Peyer's patch (tissue), 4 donors: ENCODE results near the gene SERPINB1.

Source experiments
- CTCF ChIP-seq, 6 experiments: fragments of 450-650 bp in 4 of 6; fragments of 200-600 bp in 2 of 6; sonication (generic) in 1 of 6; IDR thresholded peaks; one replicate each; pipeline ENCODE4 v1.5.1; 2017 to 2019; ENCODE audit warnings: antibody characterized with exemption in 6 of 6, mild to moderate bottlenecking in 3 of 6, moderate library complexity in 1 of 6
- POLR2A ChIP-seq, 2 donors: fragments of 450-650 bp; IDR thresholded peaks; one replicate each; pipeline ENCODE4 v1.5.1; 2017; ENCODE audit warnings: antibody characterized with exemption in 2 of 2, mild to moderate bottlenecking in 2 of 2, moderate library complexity in 2 of 2

GRCh38 chr6:2800552-2801316, 40.9 kb downstream of the SERPINB1 start:
- TF ChIP-seq CTCF (IDR thresholded peaks at IDR 0.05): no peak
- TF ChIP-seq POLR2A (IDR thresholded peaks at IDR 0.05): no peak
